H1 (cell line): Measurements from ENCODE around the gene HSH2D. TPM values are rescaled to one million over a fixed set of nuclear protein-coding genes. Genes with fewer than 3 reads are reported as not detected.

Source experiments
- CTCF ChIA-PET: fragments of 300-600 bp; sonication (Branson Sonifier 250); formaldehyde crosslinking; loops from one replicate; lab custom pipeline; 2021; ENCODE audit not compliant: partially characterized antibody; lab: Charles Lee
- POLR2A ChIA-PET: fragments of 300-600 bp; sonication (Branson Sonifier 250); formaldehyde crosslinking; loops from one replicate; lab custom pipeline; 2021; ENCODE audit warnings: inconsistent platforms; ENCODE audit not compliant: partially characterized antibody; lab: Charles Lee
- DNase-seq, 2 experiments: peaks; one replicate each; pipeline versions ENCODE4 v3.0.0 to v3.0.0-alpha.2; 2010 to 2022; ENCODE audit warnings: low spot score in 2 of 2, low read depth in 1 of 2, mixed read lengths in 1 of 2
- FAIRE-seq: peaks from 2 replicates; lab custom pipeline; 2011; peaks lifted over from hg19 to GRCh38; lab: Jason Lieb, UNC
- H2AFZ ChIP-seq: 2 replicates; pipeline ENCODE4 v1.8.1; 2012; ENCODE audit warnings: low read length, inconsistent platforms
- H2AK5ac ChIP-seq: 2 replicates; pipeline ENCODE4 v1.6.1; 2013; ENCODE audit warnings: low read depth, low read length
- H2BK120ac ChIP-seq: replicated peaks from 2 replicates; pipeline ENCODE3; 2013; ENCODE audit warnings: low read depth, low read length, inconsistent platforms
- H2BK12ac ChIP-seq: 2 replicates; pipeline ENCODE4 v1.6.1; 2013; ENCODE audit warnings: low read depth, low read length
- H2BK15ac ChIP-seq: 2 replicates; pipeline ENCODE4 v1.6.1; 2013; ENCODE audit warnings: low read length
- H2BK20ac ChIP-seq: 2 replicates; pipeline ENCODE4 v1.6.1; 2013; ENCODE audit warnings: low read length
- H2BK5ac ChIP-seq: 2 replicates; pipeline ENCODE4 v1.6.1; 2013; ENCODE audit warnings: low read depth, low read length
- H3K14ac ChIP-seq: 2 replicates; pipeline ENCODE4 v1.6.1; 2013; ENCODE audit warnings: inconsistent platforms; ENCODE audit not compliant: insufficient read length
- H3K18ac ChIP-seq: 2 replicates; pipeline ENCODE4 v1.6.1; 2013; ENCODE audit warnings: low read length; ENCODE audit errors: extremely low read depth
- H3K23ac ChIP-seq: 2 replicates; pipeline ENCODE4 v1.6.1; 2013; ENCODE audit warnings: inconsistent platforms; ENCODE audit not compliant: insufficient read length
- H3K23me2 ChIP-seq: 2 replicates; pipeline ENCODE4 v1.6.1; 2013; ENCODE audit warnings: low read depth, low read length
- H3K27ac ChIP-seq: 2 replicates; pipeline ENCODE4 v1.6.1; 2011; ENCODE audit warnings: low read depth, low read length, inconsistent platforms
- H3K27me3 ChIP-seq, 4 experiments: replicated peaks in 1 of 4; 1 replicate in 1 of 4; 2 replicates in 3 of 4; pipeline versions ENCODE4 v1.6.1 to v1.8.1; 2011 to 2013; ENCODE audit warnings: low read length in 3 of 4, mild to moderate bottlenecking in 3 of 4, inconsistent platforms in 2 of 4, mixed read lengths in 2 of 4, moderate library complexity in 1 of 4; ENCODE audit not compliant: control insufficient read depth in 3 of 4, insufficient read depth in 3 of 4; ENCODE audit errors: extremely low read depth in 1 of 4
- H3K36me3 ChIP-seq, 4 experiments: 2 replicates each; pipeline versions ENCODE4 v1.6.1 to v1.8.1; 2011 to 2013; ENCODE audit warnings: mild to moderate bottlenecking in 4 of 4, low read length in 3 of 4, moderate library complexity in 2 of 4, control low read depth in 1 of 4, inconsistent platforms in 1 of 4; ENCODE audit not compliant: insufficient read depth in 4 of 4, control insufficient read depth in 2 of 4
- H3K4ac ChIP-seq: replicated peaks from 2 replicates; pipeline ENCODE3; 2013; ENCODE audit warnings: low read length, low read depth, mixed read lengths, inconsistent platforms; ENCODE audit not compliant: insufficient read length
- H3K4me1 ChIP-seq, 4 experiments: replicated peaks in 1 of 4; 1 replicate in 1 of 4; 2 replicates in 3 of 4; pipeline versions ENCODE4 v1.6.1 to v1.8.1; 2011 to 2013; ENCODE audit warnings: low read length in 3 of 4, inconsistent platforms in 2 of 4, mixed read lengths in 1 of 4; ENCODE audit not compliant: insufficient read depth in 4 of 4, control insufficient read depth in 3 of 4
- H3K4me2 ChIP-seq, 2 experiments: 2 replicates each; pipeline versions ENCODE4 v1.6.1 to v1.8.1; 2011 to 2013; ENCODE audit warnings: low read depth in 2 of 2, low read length in 2 of 2, control low read depth in 1 of 2, inconsistent platforms in 1 of 2, mild to moderate bottlenecking in 1 of 2; ENCODE audit not compliant: insufficient read depth in 1 of 2
- H3K4me3 ChIP-seq, 4 experiments: fragments of 200-600, 300-600 bp in 1 of 4; sonication (generic), shearing (Covaris generic), sonication (Bioruptor Twin) in 1 of 4; 2 replicates each; pipeline versions ENCODE4 v1.5.1 to v1.8.1; 2011 to 2016; ENCODE audit warnings: low read length in 4 of 4, low read depth in 3 of 4, control low read depth in 2 of 4, inconsistent platforms in 2 of 4, mild to moderate bottlenecking in 2 of 4, mixed read lengths in 1 of 4, moderate library complexity in 1 of 4; ENCODE audit not compliant: insufficient read depth in 2 of 4; ENCODE audit errors: extremely low read depth in 1 of 4
- H3K56ac ChIP-seq: replicated peaks from 2 replicates; pipeline ENCODE3; 2013; ENCODE audit warnings: low read depth, mild to moderate bottlenecking, mixed read lengths, low read length, inconsistent platforms; ENCODE audit not compliant: insufficient read length
- H3K79me1 ChIP-seq: 2 replicates; pipeline ENCODE4 v1.6.1; 2013; ENCODE audit warnings: low read depth, low read length, control low read depth
- H3K79me2 ChIP-seq, 2 experiments: 2 replicates each; pipeline versions ENCODE4 v1.6.1 to v1.8.1; 2012 to 2013; ENCODE audit warnings: low read length in 2 of 2, mild to moderate bottlenecking in 2 of 2, inconsistent platforms in 1 of 2; ENCODE audit not compliant: insufficient read depth in 2 of 2, control insufficient read depth in 1 of 2
- H3K9ac ChIP-seq, 4 experiments: replicated peaks in 1 of 4; 1 replicate in 1 of 4; 2 replicates in 3 of 4; pipeline versions ENCODE4 v1.6.1 to v1.8.1; 2011 to 2013; ENCODE audit warnings: low read depth in 3 of 4, low read length in 3 of 4, control low read depth in 2 of 4, mild to moderate bottlenecking in 2 of 4, moderate library complexity in 2 of 4, inconsistent platforms in 1 of 4; ENCODE audit errors: extremely low read depth in 1 of 4
- H3K9me3 ChIP-seq, 2 experiments: 2 replicates each; pipeline versions ENCODE4 v1.6.1 to v1.8.1; 2012 to 2013; ENCODE audit warnings: mild to moderate bottlenecking in 2 of 2, moderate library complexity in 2 of 2, control low read depth in 1 of 2, inconsistent platforms in 1 of 2, low read depth in 1 of 2, low read length in 1 of 2, mixed read lengths in 1 of 2; ENCODE audit not compliant: insufficient read depth in 2 of 2
- H4K20me1 ChIP-seq, 2 experiments: replicated peaks in 1 of 2; 2 replicates each; pipeline versions ENCODE3 to v1.8.1; 2011 to 2013; ENCODE audit warnings: inconsistent platforms in 2 of 2, low read length in 2 of 2, mild to moderate bottlenecking in 1 of 2; ENCODE audit not compliant: insufficient read depth in 2 of 2, control insufficient read depth in 1 of 2
- H4K5ac ChIP-seq: 2 replicates; pipeline ENCODE4 v1.6.1; 2013; ENCODE audit warnings: low read length, low read depth, mixed read lengths, inconsistent platforms; ENCODE audit not compliant: insufficient read length
- H4K8ac ChIP-seq: 2 replicates; pipeline ENCODE4 v1.8.0; 2013; ENCODE audit warnings: mild to moderate bottlenecking, moderate library complexity, low read length, inconsistent platforms; ENCODE audit not compliant: insufficient read depth; ENCODE audit errors: extremely low read depth
- H4K91ac ChIP-seq: replicated peaks from 2 replicates; pipeline ENCODE3; 2013; ENCODE audit warnings: low read length, mixed read lengths, inconsistent platforms; ENCODE audit not compliant: insufficient read length
- WGBS, 2 experiments: shearing (Covaris generic) in 1 of 2; methylation state at CpG; one replicate each; pipeline versions ENCODE4 v1.1.6 to v1.1.7; 2013 to 2015; ENCODE audit warnings: low lambda C conversion rate in 2 of 2, mixed read lengths in 2 of 2, inconsistent platforms in 1 of 2, low coverage in 1 of 2, missing lambda C conversion rate in 1 of 2; ENCODE audit not compliant: insufficient replicate concordance in 2 of 2, insufficient coverage in 1 of 2, insufficient read length in 1 of 2; ENCODE audit errors: extremely low coverage in 1 of 2, missing lambda C conversion rate in 1 of 2; 5-methylcytosine and 5-hydroxymethylcytosine counted together
- polyA plus RNA-seq, 7 experiments: library from polyadenylated mRNA; depleted of rRNA in 3 of 7; stranded (reverse) in 5 of 7; unstranded in 2 of 7; fragments of >200 nt in 5 of 7; fragments of 200-250 nt in 2 of 7; gene quantifications; 1 replicate in 5 of 7; 2 replicates in 1 of 7; 4 replicates in 1 of 7; pipeline versions ENCODE4 v1.2.1 to v1.2.3, GENCODE V29; 2011 to 2013; ENCODE audit warnings: missing spikeins in 2 of 7, mixed read lengths in 2 of 7
- total RNA-seq: library from RNA; stranded (reverse); fragmentation: NEBNext Ultra II Directional; extraction: Animal tissue kit (Norgen Biotek cat#: 25700); gene quantifications from 2 replicates; pipeline ENCODE4 v1.2.1, GENCODE V29; 2021

HSH2D gene
- total and polyA plus RNA-seq, 2 of the 8 experiments (the other 6 are each of a cell fraction or from before 2014, with no cell fraction given), result 0.67 to 1.6 TPM

GRCh38 chr19:16202320-16203255 is 59.1 kb downstream of the HSH2D start:
- Histone ChIP-seq H3K79me2 (peaks cover 0 to 6% of the 10 kb centered on the region in 2 experiments; a peak in 1 of 4 replicates), H4K5ac (no peak overlapping the region), H2BK20ac (no peak overlapping the region), H3K18ac (no peak overlapping the region), H2BK5ac (no peak overlapping the region), H2AFZ (no peak overlapping the region), H3K14ac (no peak overlapping the region), H3K36me3 (no peaks in the 10 kb centered on the region), H3K9ac (no peak overlapping the region; a peak in 1 of 7 replicates), H3K27me3 (no peaks in the 10 kb centered on the region), H2BK12ac (no peak overlapping the region), H4K8ac (no peak overlapping the region), H2AK5ac (no peak overlapping the region), H3K4me1 (no peaks in the 10 kb centered on the region), H3K27ac (no peak overlapping the region), H3K4me3 (no peak overlapping the region), H4K20me1 (peaks cover 2 to 12% of the 10 kb centered on the region in 2 experiments), H3K23me2 (peaks cover 6% of the 10 kb centered on the region; the same call in 1 of the 2 replicates), H3K56ac (no peak overlapping the region), H3K79me1 (peaks cover 6% of the 10 kb centered on the region), H2BK15ac (no peak overlapping the region), H2BK120ac (no peak overlapping the region), H3K4ac (no peak overlapping the region), H3K9me3 (no peaks in the 10 kb centered on the region), H3K23ac (no peak overlapping the region), H4K91ac (no peak overlapping the region), H3K4me2 (no peak overlapping the region)
- no peak for FAIRE-seq
- DNase-seq, result no peak
- WGBS, 2 experiments, result 87% methylated on average over 22 of the region's 22 CpGs; no CpG with 5 or more reads in 1 of the 2 experiments
- ChIA-PET POLR2A (interaction anchor here (1.1 to 1.3 kb wide), 2 partner anchors 12 to 16 kb away, joined by 3 read pairs; no protein-coding TSS in a partner anchor), CTCF (interaction anchor here (0.9 to 1.3 kb wide), 3 partner anchors 11 to 184 kb away, joined by 3 to 4 read pairs (median 3); partner anchors contain the start of gene FAM32A)
